ENCODE measurements around the gene SLC18B1. TPM values are rescaled to one million over a fixed set of nuclear protein-coding genes. Genes with fewer than 3 reads are reported as not detected.

The SLC18B1 gene
- total and polyA plus RNA-seq, 4 donors = 3.5 to 6.7 (median 5.2) TPM

DNA sequence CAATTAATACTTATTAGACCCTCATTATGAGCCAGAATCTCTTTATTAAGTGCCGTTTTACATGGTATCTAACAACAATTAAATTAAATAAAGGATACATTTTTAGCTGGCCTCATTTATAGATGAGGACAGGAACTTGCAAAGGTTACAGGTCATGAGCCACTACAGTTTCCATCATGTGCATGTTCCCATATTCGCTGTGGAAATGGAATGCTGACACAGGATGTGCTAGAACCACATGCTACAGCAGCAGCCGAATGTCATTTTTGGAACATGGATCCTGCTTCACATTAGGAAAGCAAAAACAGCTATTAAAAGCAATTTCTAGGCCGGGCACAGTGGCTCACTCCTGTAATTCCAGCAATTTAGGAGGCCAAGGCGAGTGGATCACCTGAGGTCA is 5.9 kb downstream of the SLC18B1 start:
- WGBS = 84% methylated on average over 5 of the region's 5 CpGs
- no peaks in the 10 kb centered on the region for H3K27me3 ChIP-seq (ENCODE audit: control insufficient read depth in 4 of 4, insufficient read depth in 4 of 4, low read length in 3 of 4)
- no peaks in the 10 kb centered on the region for H3K36me3 ChIP-seq (ENCODE audit: control insufficient read depth in 4 of 4, insufficient read depth in 3 of 4, low read depth in 1 of 4, low read length in 3 of 4)
- H3K9me3 ChIP-seq (ENCODE audit: control insufficient read depth in 4 of 4, low read length in 3 of 4) = no peaks in the 10 kb centered on the region
- no peak for DNase-seq (ENCODE audit: low spot score)
- no peak overlapping the region for H3K4me3 ChIP-seq (ENCODE audit: low read depth in 1 of 3, low read length in 3 of 3)
- no peak overlapping the region for H3K27ac ChIP-seq (ENCODE audit: low read depth in 1 of 2, low read length in 2 of 2)
- no peaks in the 10 kb centered on the region for H3K4me1 ChIP-seq (ENCODE audit: control insufficient read depth in 4 of 4, insufficient read depth in 4 of 4, low read length in 3 of 4)
- H3K9ac ChIP-seq (ENCODE audit: low read depth in 1 of 2, low read length in 2 of 2) = no peak overlapping the region
- TF ChIP-seq, protein P1, sequence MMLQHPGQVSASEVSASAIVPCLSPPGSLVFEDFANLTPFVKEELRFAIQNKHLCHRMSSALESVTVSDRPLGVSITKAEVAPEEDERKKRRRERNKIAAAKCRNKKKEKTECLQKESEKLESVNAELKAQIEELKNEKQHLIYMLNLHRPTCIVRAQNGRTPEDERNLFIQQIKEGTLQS (IDR thresholded peaks at IDR 0.05) = no peak
- TF ChIP-seq FOXA2 (IDR thresholded peaks at IDR 0.05) = no peak
- no peak for TF ChIP-seq YY1 (IDR thresholded peaks at IDR 0.05)
- TF ChIP-seq, protein P2, sequence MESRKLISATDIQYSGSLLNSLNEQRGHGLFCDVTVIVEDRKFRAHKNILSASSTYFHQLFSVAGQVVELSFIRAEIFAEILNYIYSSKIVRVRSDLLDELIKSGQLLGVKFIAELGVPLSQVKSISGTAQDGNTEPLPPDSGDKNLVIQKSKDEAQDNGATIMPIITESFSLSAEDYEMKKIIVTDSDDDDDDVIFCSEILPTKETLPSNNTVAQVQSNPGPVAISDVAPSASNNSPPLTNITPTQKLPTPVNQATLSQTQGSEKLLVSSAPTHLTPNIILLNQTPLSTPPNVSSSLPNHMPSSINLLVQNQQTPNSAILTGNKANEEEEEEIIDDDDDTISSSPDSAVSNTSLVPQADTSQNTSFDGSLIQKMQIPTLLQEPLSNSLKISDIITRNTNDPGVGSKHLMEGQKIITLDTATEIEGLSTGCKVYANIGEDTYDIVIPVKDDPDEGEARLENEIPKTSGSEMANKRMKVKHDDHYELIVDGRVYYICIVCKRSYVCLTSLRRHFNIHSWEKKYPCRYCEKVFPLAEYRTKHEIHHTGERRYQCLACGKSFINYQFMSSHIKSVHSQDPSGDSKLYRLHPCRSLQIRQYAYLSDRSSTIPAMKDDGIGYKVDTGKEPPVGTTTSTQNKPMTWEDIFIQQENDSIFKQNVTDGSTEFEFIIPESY (IDR thresholded peaks at IDR 0.05) = no peak
- TF ChIP-seq TAF1 (conservative IDR thresholded peaks at IDR 0.05) = no peak
- TF ChIP-seq JUND (IDR thresholded peaks at IDR 0.05) = no peak
- TF ChIP-seq FOXA1 (IDR thresholded peaks at IDR 0.05) = no peak
- TF ChIP-seq HNF4G (IDR thresholded peaks at IDR 0.05) = no peak
- no peak for TF ChIP-seq SP1 (IDR thresholded peaks at IDR 0.05)
- no peak for TF ChIP-seq NR2F2 (IDR thresholded peaks at IDR 0.05)
- TF ChIP-seq RAD21 (IDR thresholded peaks at IDR 0.05) = no peak
- TF ChIP-seq EGR1 (IDR thresholded peaks at IDR 0.05; ENCODE audit: low read depth in 2 of 2) = no peak
- no peak for TF ChIP-seq RXRA (IDR thresholded peaks at IDR 0.05)
- TF ChIP-seq, protein P3, sequence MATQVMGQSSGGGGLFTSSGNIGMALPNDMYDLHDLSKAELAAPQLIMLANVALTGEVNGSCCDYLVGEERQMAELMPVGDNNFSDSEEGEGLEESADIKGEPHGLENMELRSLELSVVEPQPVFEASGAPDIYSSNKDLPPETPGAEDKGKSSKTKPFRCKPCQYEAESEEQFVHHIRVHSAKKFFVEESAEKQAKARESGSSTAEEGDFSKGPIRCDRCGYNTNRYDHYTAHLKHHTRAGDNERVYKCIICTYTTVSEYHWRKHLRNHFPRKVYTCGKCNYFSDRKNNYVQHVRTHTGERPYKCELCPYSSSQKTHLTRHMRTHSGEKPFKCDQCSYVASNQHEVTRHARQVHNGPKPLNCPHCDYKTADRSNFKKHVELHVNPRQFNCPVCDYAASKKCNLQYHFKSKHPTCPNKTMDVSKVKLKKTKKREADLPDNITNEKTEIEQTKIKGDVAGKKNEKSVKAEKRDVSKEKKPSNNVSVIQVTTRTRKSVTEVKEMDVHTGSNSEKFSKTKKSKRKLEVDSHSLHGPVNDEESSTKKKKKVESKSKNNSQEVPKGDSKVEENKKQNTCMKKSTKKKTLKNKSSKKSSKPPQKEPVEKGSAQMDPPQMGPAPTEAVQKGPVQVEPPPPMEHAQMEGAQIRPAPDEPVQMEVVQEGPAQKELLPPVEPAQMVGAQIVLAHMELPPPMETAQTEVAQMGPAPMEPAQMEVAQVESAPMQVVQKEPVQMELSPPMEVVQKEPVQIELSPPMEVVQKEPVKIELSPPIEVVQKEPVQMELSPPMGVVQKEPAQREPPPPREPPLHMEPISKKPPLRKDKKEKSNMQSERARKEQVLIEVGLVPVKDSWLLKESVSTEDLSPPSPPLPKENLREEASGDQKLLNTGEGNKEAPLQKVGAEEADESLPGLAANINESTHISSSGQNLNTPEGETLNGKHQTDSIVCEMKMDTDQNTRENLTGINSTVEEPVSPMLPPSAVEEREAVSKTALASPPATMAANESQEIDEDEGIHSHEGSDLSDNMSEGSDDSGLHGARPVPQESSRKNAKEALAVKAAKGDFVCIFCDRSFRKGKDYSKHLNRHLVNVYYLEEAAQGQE (IDR thresholded peaks at IDR 0.05) = no peak
- TF ChIP-seq, protein P4, sequence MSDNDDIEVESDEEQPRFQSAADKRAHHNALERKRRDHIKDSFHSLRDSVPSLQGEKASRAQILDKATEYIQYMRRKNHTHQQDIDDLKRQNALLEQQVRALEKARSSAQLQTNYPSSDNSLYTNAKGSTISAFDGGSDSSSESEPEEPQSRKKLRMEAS (IDR thresholded peaks at IDR 0.05) = no peak
- no peak for TF ChIP-seq GABPA (IDR thresholded peaks at IDR 0.05 in 1 of 2, conservative IDR thresholded peaks at IDR 0.05 in 1 of 2)
- no peak for TF ChIP-seq HNF4A (conservative IDR thresholded peaks at IDR 0.05)
- TF ChIP-seq, protein P5, sequence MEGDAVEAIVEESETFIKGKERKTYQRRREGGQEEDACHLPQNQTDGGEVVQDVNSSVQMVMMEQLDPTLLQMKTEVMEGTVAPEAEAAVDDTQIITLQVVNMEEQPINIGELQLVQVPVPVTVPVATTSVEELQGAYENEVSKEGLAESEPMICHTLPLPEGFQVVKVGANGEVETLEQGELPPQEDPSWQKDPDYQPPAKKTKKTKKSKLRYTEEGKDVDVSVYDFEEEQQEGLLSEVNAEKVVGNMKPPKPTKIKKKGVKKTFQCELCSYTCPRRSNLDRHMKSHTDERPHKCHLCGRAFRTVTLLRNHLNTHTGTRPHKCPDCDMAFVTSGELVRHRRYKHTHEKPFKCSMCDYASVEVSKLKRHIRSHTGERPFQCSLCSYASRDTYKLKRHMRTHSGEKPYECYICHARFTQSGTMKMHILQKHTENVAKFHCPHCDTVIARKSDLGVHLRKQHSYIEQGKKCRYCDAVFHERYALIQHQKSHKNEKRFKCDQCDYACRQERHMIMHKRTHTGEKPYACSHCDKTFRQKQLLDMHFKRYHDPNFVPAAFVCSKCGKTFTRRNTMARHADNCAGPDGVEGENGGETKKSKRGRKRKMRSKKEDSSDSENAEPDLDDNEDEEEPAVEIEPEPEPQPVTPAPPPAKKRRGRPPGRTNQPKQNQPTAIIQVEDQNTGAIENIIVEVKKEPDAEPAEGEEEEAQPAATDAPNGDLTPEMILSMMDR (IDR thresholded peaks at IDR 0.05; ENCODE audit: low read depth, low read length, missing input control) = no peak

Measured in liver (tissue), 9 donors.